Activated gamma-delta T cell treated with Interleukin-2 at 50 U/mL for 16 hours (primary cell): ENCODE data around the gene URB1.
"Not testable (repeated sequence)": the region's sequence is repeated elsewhere in the genome, so short reads cannot be mapped to it uniquely, and the experiment has no call there.

Experiments used
- DNase-seq: peaks from one replicate; pipeline ENCODE4 v3.0.0-alpha.2; 2020

URB1 gene

GRCh38 chr21:32317726-32318125 is 75.1 kb downstream of the URB1 start:
- no peak for DNase-seq

GRCh38 chr21:32316361-32317215 is 76.2 kb downstream of the URB1 start:
- no peak for DNase-seq

GRCh38 chr21:32315511-32316281 is 77.1 kb downstream of the URB1 start:
- DNase-seq: no peak

GRCh38 chr21:32314806-32315205 is 78.0 kb downstream of the URB1 start:
- no peak for DNase-seq

GRCh38 chr21:32312976-32313375 is 79.8 kb downstream of the URB1 start:
- DNase-seq: no peak

- DNase-seq: no peak
Measured at GRCh38 chr21:32312326-32312725, 80.5 kb downstream of the URB1 start.

GRCh38 chr21:32311621-32312020 is 81.2 kb downstream of the URB1 start:
- DNase-seq: no peak

GRCh38 chr21:32310976-32311375 is 81.8 kb downstream of the URB1 start:
- DNase-seq: not testable (repeated sequence)

GRCh38 chr21:32309906-32310460 is 82.8 kb downstream of the URB1 start:
- DNase-seq: no peak

GRCh38 chr21:32308696-32309095 is 84.1 kb downstream of the URB1 start:
- DNase-seq: no peak

GRCh38 chr21:32307706-32308105 is 85.1 kb downstream of the URB1 start:
- no peak for DNase-seq

GRCh38 chr21:32306021-32306780 is 86.6 kb downstream of the URB1 start:
- DNase-seq: no peak

- DNase-seq: no peak
Measured at GRCh38 chr21:32304998-32305397, 87.8 kb downstream of the URB1 start.

GRCh38 chr21:32303385-32303784 is 89.4 kb downstream of the URB1 start:
- no peak for DNase-seq

- DNase-seq: no peak
Measured at GRCh38 chr21:32302560-32302959, 90.3 kb downstream of the URB1 start.

- DNase-seq: no peak
Measured at GRCh38 chr21:32301596-32301995, 91.2 kb downstream of the URB1 start.

- DNase-seq: no peak
Measured at GRCh38 chr21:32300117-32300681, 92.6 kb downstream of the URB1 start.

GRCh38 chr21:32299695-32300094 is 93.1 kb downstream of the URB1 start:
- DNase-seq: no peak

GRCh38 chr21:32298658-32299081 is 94.1 kb downstream of the URB1 start, which contains the start of gene MRAP:
Gene MRAP, plus strand, starts transcription at chr21:32298855. Its CDS starts 117 bp downstream, at chr21:32298972.
- DNase-seq: no peak

GRCh38 chr21:32298148-32298559 is 94.7 kb downstream of the URB1 start:
- no peak for DNase-seq

GRCh38 chr21:32297449-32297848 is 95.4 kb downstream of the URB1 start:
- no peak for DNase-seq

- DNase-seq: no peak
Measured at GRCh38 chr21:32285476-32285875, 107.3 kb downstream of the URB1 start.

GRCh38 chr21:32282992-32283391 is 109.8 kb downstream of the URB1 start:
- no peak for DNase-seq
